Measurements from ENCODE around the gene RPL28.
A peak's percentile ranks its signal among the peaks of the same experiment; 100 is the strongest.

Gene RPL28

GRCh38 chr19:55451163-55451964 is 65.6 kb downstream of the RPL28 start:
- DNase-seq (ENCODE audit: low spot score), result no peak

GRCh38 chr19:55451965-55452748 is 66.4 kb downstream of the RPL28 start:
- DNase-seq (ENCODE audit: low spot score), result peak; percentile 72
